GM18505 (cell line): ENCODE data around the gene LARGE1.
"Not testable (repeated sequence)": the region's sequence is repeated elsewhere in the genome, so short reads cannot be mapped to it uniquely, and the experiment has no call there.

ENCODE experiments used
- ATAC-seq: cut with Tn5 transposase; IDR thresholded peaks from one replicate; pipeline ENCODE4 v1.9.1; 2021; ENCODE audit not compliant: unreplicated experiment
- POLR2A ChIP-seq: IDR thresholded peaks from 4 replicates; pipeline ENCODE4 v1.6.1; 2011; ENCODE audit warnings: borderline replicate concordance; ENCODE audit not compliant: insufficient read depth, insufficient read length; ENCODE audit errors: extremely low read depth

Gene LARGE1

DNA sequence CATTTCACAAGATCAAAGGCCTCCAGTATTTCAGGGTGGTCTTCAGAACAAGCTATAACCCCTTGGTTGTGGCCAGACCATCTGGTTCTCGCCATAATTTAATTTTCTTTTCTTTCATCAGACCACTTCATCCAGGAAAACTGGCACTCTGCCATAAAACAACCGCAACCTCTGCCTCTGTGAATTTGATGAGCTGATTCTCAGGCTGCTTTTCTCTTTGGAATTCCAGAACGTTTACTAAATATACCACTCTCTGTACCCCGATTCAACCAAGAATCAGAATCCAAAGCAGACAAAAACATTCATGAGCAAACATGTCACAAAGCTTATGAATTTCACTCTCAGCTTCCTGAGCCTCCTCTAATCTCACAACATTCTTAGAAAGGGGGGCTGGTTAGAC is 530.3 kb downstream of the LARGE1 start:
- no peak for ATAC-seq
- no peak for TF ChIP-seq POLR2A

DNA sequence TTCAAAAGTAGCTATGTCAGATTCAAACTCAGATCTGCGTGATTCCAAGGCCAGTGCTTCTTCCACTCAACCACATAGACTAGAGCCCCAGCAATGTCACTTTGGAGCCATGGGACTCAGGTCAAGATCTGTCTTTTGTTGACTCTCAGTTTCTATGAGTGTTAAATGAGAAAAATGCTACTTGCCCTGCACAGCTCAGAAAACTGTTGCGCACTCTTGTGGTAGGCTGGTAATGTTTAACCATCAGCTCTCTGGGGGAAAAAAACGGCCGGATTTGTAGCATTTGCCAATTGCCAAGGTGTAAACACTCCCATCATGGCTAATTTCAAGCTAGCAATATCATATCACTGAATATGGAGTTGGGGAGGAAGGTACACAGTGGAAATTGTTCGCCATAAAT is 534.0 kb downstream of the LARGE1 start:
- no peak for ATAC-seq

DNA sequence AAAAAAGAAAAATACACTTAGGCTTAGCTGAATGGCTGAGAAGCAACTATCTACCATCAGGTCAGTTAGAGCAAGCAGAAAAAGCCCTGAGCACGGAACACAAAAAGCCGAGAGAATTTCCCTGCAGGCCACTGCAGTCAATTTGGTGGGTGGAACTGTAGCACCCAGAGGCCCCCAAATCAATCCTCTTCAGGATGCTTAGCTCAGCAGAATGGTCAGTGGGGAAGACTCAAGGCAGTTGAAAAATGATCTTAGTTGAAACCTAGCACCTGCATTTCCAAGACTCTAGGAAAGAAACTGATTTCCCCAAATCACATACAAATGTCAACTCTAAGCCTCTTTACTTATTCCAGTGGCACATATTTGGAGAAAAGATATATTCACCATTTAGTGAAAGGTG is 534.7 kb downstream of the LARGE1 start:
- no peak for TF ChIP-seq POLR2A
- ATAC-seq, result no peak

More for the DNA sequence above, 534.0 kb downstream of the LARGE1 start:
- no peak for TF ChIP-seq POLR2A

DNA sequence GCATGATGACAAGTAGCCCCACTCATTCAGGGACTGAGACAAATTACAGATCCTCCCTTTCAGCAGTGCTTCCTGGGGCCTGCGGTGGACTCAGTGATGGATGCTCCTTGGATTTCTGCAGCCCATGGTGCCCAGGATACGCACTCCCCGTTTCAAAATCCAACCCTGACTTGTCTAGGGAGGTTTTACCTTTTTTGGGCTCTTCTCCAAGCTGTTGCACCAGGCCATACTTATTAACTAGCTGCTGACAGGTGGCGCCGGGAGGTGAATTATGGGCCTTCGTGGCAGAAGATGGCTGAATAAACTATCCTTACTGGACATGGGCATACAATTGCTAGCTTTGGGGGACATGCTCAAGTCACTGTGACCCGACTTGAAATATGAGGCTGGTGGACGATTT is 537.8 kb downstream of the LARGE1 start:
- no peak for TF ChIP-seq POLR2A
- no peak for ATAC-seq

DNA sequence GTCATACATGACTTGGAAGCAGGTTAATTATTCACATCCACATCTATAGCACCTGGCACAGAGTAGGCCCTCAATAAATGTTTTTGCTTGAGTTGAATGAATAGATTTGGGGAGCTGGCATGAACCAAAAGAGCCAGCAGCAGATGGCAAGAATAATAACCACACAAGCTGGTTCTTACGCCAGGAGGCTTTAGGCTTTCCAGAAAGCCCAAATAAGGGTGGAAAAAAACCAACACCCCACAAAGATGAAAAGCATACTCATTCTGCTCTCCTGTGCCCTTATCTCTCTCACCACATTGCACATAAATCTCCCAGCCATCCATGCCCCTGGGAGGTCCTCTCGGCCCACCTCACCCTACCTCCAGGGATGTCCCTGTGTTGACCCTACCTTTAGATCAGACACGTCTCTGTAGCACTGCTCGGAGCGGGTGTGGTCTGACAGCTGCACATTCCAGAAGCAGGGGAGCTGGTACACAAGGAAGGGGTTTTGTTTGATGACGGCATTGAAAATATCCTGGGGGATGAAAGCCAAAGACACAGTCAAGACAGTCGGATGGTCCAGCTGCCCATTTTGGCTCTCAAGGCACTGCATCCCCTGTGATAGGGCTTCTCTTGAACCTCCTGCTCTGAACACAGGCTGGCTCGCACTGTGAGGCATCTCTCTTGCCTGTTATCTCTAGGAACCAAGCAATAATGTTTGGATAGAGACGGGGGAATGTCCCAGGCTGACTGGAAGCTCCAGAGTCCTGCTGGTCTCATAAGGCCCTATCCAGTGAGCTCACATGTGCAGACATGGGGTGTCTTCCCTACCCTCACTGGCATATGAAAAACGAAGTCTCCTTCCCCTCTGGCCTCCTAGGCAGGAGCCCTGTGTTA is 538.5 kb downstream of the LARGE1 start:
- TF ChIP-seq POLR2A, result no peak
- no peak for ATAC-seq

DNA sequence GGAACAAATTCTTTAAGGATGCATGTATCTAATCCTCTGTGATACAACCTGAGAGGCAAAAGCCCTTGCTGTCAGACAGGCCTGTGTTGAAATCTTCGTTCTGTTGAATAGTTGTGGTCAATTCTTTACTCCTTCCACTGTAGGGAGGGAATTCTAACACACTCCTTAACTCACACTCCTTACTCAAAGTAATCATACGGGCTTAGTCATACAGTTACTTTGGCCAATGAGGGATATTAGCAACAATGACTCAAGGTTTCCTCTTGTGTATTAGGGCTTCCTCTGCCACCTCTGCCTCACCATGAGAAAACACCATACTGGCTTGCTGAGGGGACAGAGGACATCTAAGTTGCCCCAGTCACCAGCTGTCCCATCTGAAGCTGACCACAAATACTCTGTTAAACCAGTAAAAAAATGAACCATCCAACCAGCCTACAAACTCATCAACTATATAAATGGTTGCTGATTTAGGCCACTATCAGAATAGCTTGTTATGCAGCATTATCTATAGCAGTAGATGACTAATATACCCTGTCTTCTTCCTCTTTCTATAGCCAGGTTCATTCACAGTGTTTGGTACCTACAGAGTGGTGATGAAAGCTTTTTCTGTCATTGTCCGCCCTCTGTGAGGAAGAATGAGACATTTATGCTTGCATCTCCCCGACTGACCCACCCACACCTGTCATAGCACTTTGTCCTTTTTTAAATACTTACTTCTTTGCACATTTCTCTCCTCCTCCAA is 539.3 kb downstream of the LARGE1 start:
- no peak for ATAC-seq
- TF ChIP-seq POLR2A, result no peak

DNA sequence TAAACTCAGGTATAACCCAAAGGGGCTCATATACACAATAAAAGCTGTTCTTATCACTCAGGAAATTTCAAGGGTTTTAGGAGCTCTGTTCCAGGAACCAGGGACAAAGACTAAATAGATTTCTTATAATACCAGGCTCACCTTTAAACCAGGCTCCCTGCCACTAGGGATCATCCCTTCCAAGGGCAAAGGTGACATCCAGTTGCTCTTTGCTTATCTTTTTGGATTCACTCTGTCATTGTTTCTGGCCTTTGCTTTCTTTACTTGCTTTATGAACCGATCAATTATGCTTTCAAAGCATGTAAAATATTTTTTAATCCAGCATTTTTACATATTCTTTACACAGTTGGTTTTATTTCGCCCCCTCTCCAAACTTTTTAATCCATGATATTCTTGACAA is 540.4 kb downstream of the LARGE1 start:
- ATAC-seq, result no peak

DNA sequence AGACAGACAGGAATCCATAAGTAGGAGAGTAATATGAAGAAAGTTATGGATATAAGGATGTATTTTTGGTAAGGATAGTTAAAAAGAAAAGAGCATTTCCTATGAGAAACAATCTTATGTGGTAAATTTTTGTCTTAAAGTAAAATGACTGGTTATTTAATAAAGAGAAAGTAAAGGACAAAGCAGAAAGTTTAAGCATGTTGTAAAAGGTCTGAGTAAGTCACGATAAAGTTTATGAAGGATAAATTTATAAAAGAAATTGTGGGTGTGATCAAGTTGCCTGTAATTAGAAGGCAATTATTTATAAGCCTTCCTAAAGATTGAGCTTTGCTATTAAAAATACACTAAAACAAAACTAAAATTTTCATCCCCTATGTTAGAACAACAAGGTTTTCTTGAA is 547.4 kb downstream of the LARGE1 start:
- ATAC-seq, result no peak
- no peak for TF ChIP-seq POLR2A

More for the DNA sequence above, 540.4 kb downstream of the LARGE1 start:
- TF ChIP-seq POLR2A, result no peak

DNA sequence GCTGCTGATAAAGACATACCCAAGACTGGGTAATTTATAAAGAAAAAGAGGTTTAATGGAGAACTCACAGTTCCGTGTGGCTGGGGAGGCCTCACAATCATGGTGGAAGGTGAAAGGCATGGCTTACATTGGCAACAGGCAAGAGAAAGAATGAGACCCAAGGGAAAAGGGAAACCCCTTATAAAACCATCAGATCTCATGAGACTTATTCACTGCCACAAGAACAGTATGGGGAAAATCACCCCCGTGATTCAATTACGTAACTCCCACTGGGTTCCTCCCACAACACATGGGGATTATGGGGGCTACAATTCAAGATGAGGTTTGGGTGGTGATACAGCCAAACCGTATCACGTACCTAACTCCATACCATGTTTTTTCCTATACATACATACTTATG is 557.0 kb downstream of the LARGE1 start:
- ATAC-seq, result not testable (repeated sequence)

DNA sequence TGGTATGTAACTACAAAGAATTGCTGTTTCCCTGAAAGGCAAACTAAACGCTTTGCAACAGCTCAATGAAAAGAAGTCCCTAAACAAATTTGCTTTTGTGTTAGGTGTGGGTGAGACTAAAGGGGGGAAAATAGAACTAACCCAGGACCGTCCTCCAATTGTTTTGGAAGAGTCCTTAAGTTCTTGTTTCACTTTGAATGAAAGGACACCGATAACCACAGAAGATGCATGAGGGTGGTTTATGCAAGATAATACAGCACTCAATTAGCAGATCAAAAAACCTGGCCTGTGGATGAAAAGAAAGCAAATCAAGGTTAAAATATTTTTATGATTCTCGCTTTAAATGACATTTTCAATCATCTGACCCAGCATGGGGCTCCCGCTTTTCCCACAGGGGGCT is 557.6 kb downstream of the LARGE1 start:
- ATAC-seq, result no peak
- no peak for TF ChIP-seq POLR2A

DNA sequence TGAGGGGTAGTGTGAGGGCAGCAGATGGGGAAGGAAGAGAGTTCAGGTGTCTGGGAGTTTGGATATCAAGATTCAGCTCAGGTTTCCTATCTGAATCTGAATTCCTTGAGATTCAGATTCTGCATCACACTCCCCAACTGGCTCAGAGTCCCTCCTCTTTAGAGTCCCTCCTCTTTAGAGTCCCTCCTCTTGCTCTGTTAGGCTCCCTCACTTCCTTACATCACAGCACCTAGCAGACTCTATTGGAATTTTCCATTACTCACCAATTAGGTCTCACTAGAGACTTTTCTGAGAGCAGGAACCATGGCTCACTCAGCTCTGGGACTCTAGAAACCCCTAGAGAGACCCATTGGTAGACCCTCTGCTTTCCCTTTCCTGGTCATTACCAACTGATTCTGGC is 558.7 kb downstream of the LARGE1 start:
- ATAC-seq, result no peak
- TF ChIP-seq POLR2A, result no peak

DNA sequence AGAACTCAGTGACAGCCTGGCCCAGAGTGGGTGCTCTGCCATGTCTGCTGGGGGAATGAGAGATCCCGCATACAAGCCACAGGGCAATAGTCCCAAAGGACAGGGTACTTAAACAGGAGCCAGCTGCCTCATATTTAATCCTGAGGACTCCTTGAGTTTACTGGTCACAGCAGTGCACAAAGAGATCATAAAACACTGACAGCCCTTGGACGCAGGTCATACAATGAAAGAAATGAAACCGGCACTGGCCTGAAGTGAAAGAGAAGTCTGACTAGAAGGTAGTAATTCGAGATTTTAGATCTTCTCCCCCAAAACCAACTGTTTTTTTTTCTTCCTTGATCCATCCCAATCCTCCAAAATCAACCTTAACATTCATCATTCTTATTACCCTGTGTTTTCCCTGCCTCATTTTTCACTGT is 562.3 kb downstream of the LARGE1 start:
- TF ChIP-seq POLR2A, result no peak
- no peak for ATAC-seq

DNA sequence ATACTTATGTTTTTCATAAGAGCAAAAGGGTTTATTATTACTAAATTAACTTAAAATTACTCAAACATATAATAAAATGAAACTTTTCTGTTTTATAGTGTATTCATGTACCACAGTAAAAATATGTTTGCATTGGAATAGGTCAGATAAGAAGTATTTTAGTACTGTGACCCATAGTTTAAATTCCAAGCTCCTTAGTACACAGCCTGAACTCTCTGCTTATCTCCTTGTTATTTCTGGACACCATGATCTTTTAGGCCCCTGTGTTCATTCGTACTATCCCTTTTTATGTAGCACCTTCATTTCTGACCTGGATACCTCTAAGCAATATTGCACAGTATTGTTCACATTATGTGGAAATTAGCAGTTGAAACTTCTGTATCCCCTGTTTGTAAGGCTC is 565.3 kb downstream of the LARGE1 start:
- TF ChIP-seq POLR2A, result no peak
- no peak for ATAC-seq

DNA sequence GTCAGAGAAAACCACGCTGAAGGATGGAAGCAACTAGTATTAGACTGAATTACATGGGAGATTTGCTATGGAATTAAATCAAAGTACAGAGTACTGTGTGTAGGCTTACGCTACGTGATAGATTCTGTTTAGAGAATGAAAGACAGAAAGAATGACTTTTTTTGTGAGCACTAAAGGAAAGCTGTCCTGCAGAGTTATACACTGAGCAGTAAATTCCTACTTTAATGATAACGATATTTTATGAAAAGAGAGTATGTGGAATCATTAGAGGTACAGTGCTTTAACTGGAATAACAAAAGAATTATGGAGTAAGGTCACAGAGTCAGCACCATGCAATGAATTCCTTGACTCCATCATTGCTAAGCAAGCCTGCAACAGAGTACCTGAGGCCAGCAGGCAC is 566.8 kb downstream of the LARGE1 start:
- no peak for ATAC-seq
- TF ChIP-seq POLR2A, result no peak
